H9 (cell line): ENCODE results near the gene ZNF771. TPM values are rescaled to one million over a fixed set of nuclear protein-coding genes. Genes with fewer than 3 reads are reported as not detected.

Experiments
- DNase-seq: peaks from one replicate; pipeline ENCODE4 v3.0.0-alpha.2; 2017
- H2AFZ ChIP-seq: one replicate; pipeline ENCODE4 v1.6.1; 2013; ENCODE audit warnings: mild to moderate bottlenecking, low read length, control low read depth, moderate library complexity
- H2AK5ac ChIP-seq: 2 replicates; pipeline ENCODE4 v1.6.1; 2013; ENCODE audit warnings: low read length, control low read depth, mixed read lengths; ENCODE audit not compliant: insufficient read length
- H2BK120ac ChIP-seq: one replicate; pipeline ENCODE4 v1.6.1; 2013; ENCODE audit warnings: low read depth, mild to moderate bottlenecking, low read length, control low read depth, inconsistent platforms; ENCODE audit not compliant: poor library complexity, severe bottlenecking
- H2BK12ac ChIP-seq: 2 replicates; pipeline ENCODE4 v1.6.1; 2013; ENCODE audit warnings: low read length, control low read depth, mixed read lengths, low read depth; ENCODE audit not compliant: insufficient read length
- H2BK15ac ChIP-seq: 2 replicates; pipeline ENCODE4 v1.6.1; 2013; ENCODE audit warnings: low read depth, low read length, control low read depth
- H2BK20ac ChIP-seq: one replicate; pipeline ENCODE4 v1.6.1; 2013; ENCODE audit warnings: low read depth, mild to moderate bottlenecking, low read length, control low read depth, inconsistent platforms; ENCODE audit not compliant: poor library complexity, severe bottlenecking
- H2BK5ac ChIP-seq: 2 replicates; pipeline ENCODE4 v1.6.1; 2013; ENCODE audit warnings: low read length, control low read depth, mixed read lengths; ENCODE audit not compliant: insufficient read length
- H3K14ac ChIP-seq: 2 replicates; pipeline ENCODE4 v1.6.1; 2013; ENCODE audit warnings: low read length, control low read depth; ENCODE audit not compliant: insufficient read depth
- H3K18ac ChIP-seq: 2 replicates; pipeline ENCODE4 v1.6.1; 2013; ENCODE audit warnings: low read depth, mild to moderate bottlenecking, mixed read lengths, low read length, control low read depth; ENCODE audit not compliant: insufficient read length
- H3K23ac ChIP-seq: 2 replicates; pipeline ENCODE4 v1.6.1; 2013; ENCODE audit warnings: low read length, control low read depth, mixed read lengths, low read depth; ENCODE audit not compliant: insufficient read length
- H3K23me2 ChIP-seq: 2 replicates; pipeline ENCODE4 v1.6.1; 2013; ENCODE audit warnings: low read depth, mild to moderate bottlenecking, mixed read lengths, low read length, control low read depth; ENCODE audit not compliant: insufficient read length, poor library complexity, severe bottlenecking
- H3K27ac ChIP-seq: 2 replicates; pipeline ENCODE4 v1.5.1; 2013; ENCODE audit warnings: low read length, control low read depth, mixed read lengths, low read depth; ENCODE audit not compliant: insufficient read length
- H3K27me3 ChIP-seq: 2 replicates; pipeline ENCODE4 v1.6.1; 2013; ENCODE audit warnings: low read length, control low read depth, inconsistent platforms; ENCODE audit not compliant: insufficient read depth
- H3K4ac ChIP-seq: 2 replicates; pipeline ENCODE4 v1.6.1; 2013; ENCODE audit warnings: low read depth, mild to moderate bottlenecking, control low read depth, inconsistent platforms, low read length, moderate library complexity
- H3K4me1 ChIP-seq: 2 replicates; pipeline ENCODE4 v1.6.1; 2013; ENCODE audit warnings: low read length, control low read depth, inconsistent platforms; ENCODE audit not compliant: insufficient read depth
- H3K4me2 ChIP-seq: 2 replicates; pipeline ENCODE4 v1.6.1; 2013; ENCODE audit warnings: low read length, control low read depth, mixed read lengths; ENCODE audit not compliant: insufficient read length, insufficient read depth
- H3K56ac ChIP-seq: 2 replicates; pipeline ENCODE4 v1.6.1; 2013; ENCODE audit warnings: low read depth, mild to moderate bottlenecking, mixed read lengths, low read length, control low read depth; ENCODE audit not compliant: insufficient read length
- H3K79me1 ChIP-seq: 2 replicates; pipeline ENCODE4 v1.6.1; 2013; ENCODE audit warnings: low read depth, mild to moderate bottlenecking, moderate library complexity, low read length, control low read depth, inconsistent platforms; ENCODE audit not compliant: insufficient read depth, poor library complexity, severe bottlenecking
- H3K79me2 ChIP-seq: 2 replicates; pipeline ENCODE4 v1.6.1; 2013; ENCODE audit warnings: low read length, control low read depth, inconsistent platforms; ENCODE audit not compliant: insufficient read depth
- H3K9ac ChIP-seq: 2 replicates; pipeline ENCODE4 v1.6.1; 2013; ENCODE audit warnings: low read length, control low read depth, mixed read lengths; ENCODE audit not compliant: insufficient read length; ENCODE audit errors: extremely low read depth
- H3K9me3 ChIP-seq: one replicate; pipeline ENCODE4 v1.6.1; 2013; ENCODE audit warnings: low read depth, low read length, inconsistent platforms; ENCODE audit not compliant: control insufficient read depth
- H3T11ph ChIP-seq: one replicate; pipeline ENCODE4 v1.6.1; 2013; ENCODE audit warnings: mild to moderate bottlenecking, low read length, control low read depth, inconsistent platforms
- H4K20me1 ChIP-seq: one replicate; pipeline ENCODE4 v1.6.1; 2013; ENCODE audit not compliant: control insufficient read depth, insufficient read length, insufficient read depth
- H4K5ac ChIP-seq: 2 replicates; pipeline ENCODE4 v1.6.1; 2013; ENCODE audit warnings: low read depth, mild to moderate bottlenecking, mixed read lengths, low read length, control low read depth; ENCODE audit not compliant: insufficient read length
- H4K8ac ChIP-seq: replicated peaks from 2 replicates; pipeline ENCODE4 v1.6.1; 2013; ENCODE audit warnings: low read length, control low read depth, mixed read lengths, low read depth; ENCODE audit not compliant: insufficient read length
- H4K91ac ChIP-seq: 2 replicates; pipeline ENCODE4 v1.6.1; 2013; ENCODE audit warnings: low read depth, mild to moderate bottlenecking, moderate library complexity, mixed read lengths, low read length, control low read depth; ENCODE audit not compliant: insufficient read length
- H3K27ac Mint-ChIP-seq, 3 experiments: 2 replicates in 2 of 3; 3 replicates in 1 of 3; pipeline ENCODE4 v1.8.0; 2020 to 2021; ENCODE audit warnings: mixed read lengths in 3 of 3, mild to moderate bottlenecking in 1 of 3, moderate library complexity in 1 of 3
- H3K27me3 Mint-ChIP-seq: 2 replicates; pipeline ENCODE4 v1.8.0; 2021; ENCODE audit warnings: low read depth, mild to moderate bottlenecking, moderate library complexity, mixed read lengths
- H3K36me3 Mint-ChIP-seq, 3 experiments: 2 replicates in 2 of 3; 3 replicates in 1 of 3; pipeline ENCODE4 v1.8.0; 2020 to 2021; ENCODE audit warnings: low read depth in 3 of 3, mixed read lengths in 3 of 3; ENCODE audit not compliant: insufficient read depth in 1 of 3
- H3K4me1 Mint-ChIP-seq, 2 experiments: 2 replicates each; pipeline ENCODE4 v1.8.0; 2020; ENCODE audit warnings: mixed read lengths in 2 of 2
- H3K4me3 Mint-ChIP-seq, 2 experiments: 2 replicates in 1 of 2; 3 replicates in 1 of 2; pipeline ENCODE4 v1.8.0; 2020 to 2021; ENCODE audit warnings: mild to moderate bottlenecking in 2 of 2, mixed read lengths in 2 of 2, moderate library complexity in 1 of 2
- H3K9me3 Mint-ChIP-seq, 2 experiments: 2 replicates in 1 of 2; 3 replicates in 1 of 2; pipeline ENCODE4 v1.8.0; 2020; ENCODE audit warnings: mild to moderate bottlenecking in 2 of 2, mixed read lengths in 2 of 2, moderate library complexity in 1 of 2
- WGBS: extraction: QIAGEN DNeasy Blood & Tissue Kit; methylation state at CpG from one replicate; pipeline ENCODE4 v1.1.7; 2013; ENCODE audit warnings: missing lambda C conversion rate, low lambda C conversion rate, mixed read lengths; ENCODE audit not compliant: insufficient read length; ENCODE audit errors: extremely low coverage; 5-methylcytosine and 5-hydroxymethylcytosine counted together
- total RNA-seq: library from RNA; stranded (reverse); gene quantifications from 2 replicates; pipeline ENCODE4 v1.2.1, GENCODE V29; 2021
- TF ChIP-seq, protein P1 (sequence below): fragments of 200-600 bp; sonication (generic); conservative IDR thresholded peaks from 3 replicates; pipeline ENCODE4 v1.8.0; 2021; ENCODE audit warnings: antibody characterized with exemption, mild to moderate bottlenecking

ZNF771 gene
- total RNA-seq, 1 experiment from 2014 or later, result 10.5 TPM

DNA sequence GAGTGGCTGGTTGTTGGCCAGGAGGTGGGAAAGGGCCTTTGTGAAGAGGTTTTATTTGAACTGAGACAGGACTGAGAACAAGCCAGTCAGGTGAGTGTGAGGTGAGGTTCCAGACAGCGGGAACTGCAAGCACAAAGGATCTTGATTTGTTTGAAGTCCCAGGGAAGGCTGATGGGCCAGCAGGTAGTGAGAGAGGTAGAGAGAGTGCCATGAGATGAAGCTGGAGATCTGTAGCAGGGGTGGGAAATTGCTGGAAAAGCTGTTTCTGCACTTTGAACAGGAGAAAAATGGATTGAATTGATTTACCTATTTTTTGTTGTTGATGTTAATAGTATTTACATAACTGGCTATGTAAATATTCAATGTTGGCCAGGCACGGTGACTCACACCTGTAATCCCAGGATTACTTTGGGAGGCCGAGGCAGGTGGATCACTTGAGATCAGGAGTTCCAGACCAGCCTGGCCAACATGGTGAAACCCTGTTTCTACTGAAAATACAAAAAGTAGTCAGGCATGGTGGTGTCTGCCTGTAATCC lies 30.2 kb downstream of the ZNF771 start:
- Histone ChIP-seq H2AFZ (no peak overlapping the region), H3K79me1 (no peaks in the 10 kb centered on the region), H4K91ac (no peak overlapping the region), H3K14ac (no peak overlapping the region), H3K79me2 (no peaks in the 10 kb centered on the region), H4K5ac (no peak overlapping the region), H3K56ac (no peak overlapping the region), H2BK12ac (no peak overlapping the region), H2BK5ac (no peak overlapping the region), H3K18ac (no peak overlapping the region), H3K9ac (no peak overlapping the region), H4K8ac (no peak overlapping the region), H3K4me2 (no peak overlapping the region), H3K23me2 (no peaks in the 10 kb centered on the region), H3K4ac (no peak overlapping the region), H2BK120ac (no peak overlapping the region), H2BK20ac (no peak overlapping the region), H3K27me3 (no peaks in the 10 kb centered on the region), H3K27ac (no peak overlapping the region), H2BK15ac (no peak overlapping the region), H4K20me1 (no peaks in the 10 kb centered on the region), H2AK5ac (no peak overlapping the region), H3T11ph (no peak overlapping the region), H3K23ac (no peak overlapping the region), H3K9me3 (no peaks in the 10 kb centered on the region), H3K4me1 (no peaks in the 10 kb centered on the region)
- no CpG with 5 or more reads among the region's 3 CpGs for WGBS
- Mint-ChIP-seq H3K36me3 (no peaks in the 10 kb centered on the region; a peak in 1 of 7 replicates), H3K4me1 (peaks cover 4 to 5% of the 10 kb centered on the region in 2 experiments; a peak in 3 of 4 replicates), H3K9me3 (no peaks in the 10 kb centered on the region; a peak in 1 of 5 replicates), H3K4me3 (no peak overlapping the region), H3K27ac (no peak overlapping the region; a peak in 1 of 7 replicates), H3K27me3 (peaks cover 37% of the 10 kb centered on the region)
- TF ChIP-seq, protein P1, sequence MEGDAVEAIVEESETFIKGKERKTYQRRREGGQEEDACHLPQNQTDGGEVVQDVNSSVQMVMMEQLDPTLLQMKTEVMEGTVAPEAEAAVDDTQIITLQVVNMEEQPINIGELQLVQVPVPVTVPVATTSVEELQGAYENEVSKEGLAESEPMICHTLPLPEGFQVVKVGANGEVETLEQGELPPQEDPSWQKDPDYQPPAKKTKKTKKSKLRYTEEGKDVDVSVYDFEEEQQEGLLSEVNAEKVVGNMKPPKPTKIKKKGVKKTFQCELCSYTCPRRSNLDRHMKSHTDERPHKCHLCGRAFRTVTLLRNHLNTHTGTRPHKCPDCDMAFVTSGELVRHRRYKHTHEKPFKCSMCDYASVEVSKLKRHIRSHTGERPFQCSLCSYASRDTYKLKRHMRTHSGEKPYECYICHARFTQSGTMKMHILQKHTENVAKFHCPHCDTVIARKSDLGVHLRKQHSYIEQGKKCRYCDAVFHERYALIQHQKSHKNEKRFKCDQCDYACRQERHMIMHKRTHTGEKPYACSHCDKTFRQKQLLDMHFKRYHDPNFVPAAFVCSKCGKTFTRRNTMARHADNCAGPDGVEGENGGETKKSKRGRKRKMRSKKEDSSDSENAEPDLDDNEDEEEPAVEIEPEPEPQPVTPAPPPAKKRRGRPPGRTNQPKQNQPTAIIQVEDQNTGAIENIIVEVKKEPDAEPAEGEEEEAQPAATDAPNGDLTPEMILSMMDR, result no peak
- no peak for DNase-seq
